OCI-LY1 (cell line): ENCODE measurements around the gene NEDD4L.

Experiments
- EZH2 ChIP-seq: fragments of 200-600 bp; sonication (generic), shearing (Covaris generic); IDR thresholded peaks from 2 replicates; pipeline ENCODE4 v1.8.0; 2017; ENCODE audit warnings: borderline replicate concordance, mixed run types, mild to moderate bottlenecking, antibody characterized with exemption, low read length, moderate library complexity, mixed read lengths
- TF ChIP-seq, protein P1 (sequence below): fragments of 200-600 bp; sonication (generic), shearing (Covaris generic); IDR thresholded peaks from 2 replicates; pipeline ENCODE4 v1.5.1; 2017; ENCODE audit warnings: mild to moderate bottlenecking, antibody characterized with exemption, low read length, moderate library complexity, mixed read lengths

- no peak for TF ChIP-seq EZH2
- TF ChIP-seq, protein P1, sequence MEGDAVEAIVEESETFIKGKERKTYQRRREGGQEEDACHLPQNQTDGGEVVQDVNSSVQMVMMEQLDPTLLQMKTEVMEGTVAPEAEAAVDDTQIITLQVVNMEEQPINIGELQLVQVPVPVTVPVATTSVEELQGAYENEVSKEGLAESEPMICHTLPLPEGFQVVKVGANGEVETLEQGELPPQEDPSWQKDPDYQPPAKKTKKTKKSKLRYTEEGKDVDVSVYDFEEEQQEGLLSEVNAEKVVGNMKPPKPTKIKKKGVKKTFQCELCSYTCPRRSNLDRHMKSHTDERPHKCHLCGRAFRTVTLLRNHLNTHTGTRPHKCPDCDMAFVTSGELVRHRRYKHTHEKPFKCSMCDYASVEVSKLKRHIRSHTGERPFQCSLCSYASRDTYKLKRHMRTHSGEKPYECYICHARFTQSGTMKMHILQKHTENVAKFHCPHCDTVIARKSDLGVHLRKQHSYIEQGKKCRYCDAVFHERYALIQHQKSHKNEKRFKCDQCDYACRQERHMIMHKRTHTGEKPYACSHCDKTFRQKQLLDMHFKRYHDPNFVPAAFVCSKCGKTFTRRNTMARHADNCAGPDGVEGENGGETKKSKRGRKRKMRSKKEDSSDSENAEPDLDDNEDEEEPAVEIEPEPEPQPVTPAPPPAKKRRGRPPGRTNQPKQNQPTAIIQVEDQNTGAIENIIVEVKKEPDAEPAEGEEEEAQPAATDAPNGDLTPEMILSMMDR, result no peak
These were observed 168.2 kb downstream of the NEDD4L start for GRCh38 chr18:58212274-58212673.
